GM19467 (cell line): Measurements from ENCODE around the gene SLC1A3.

Source experiments
- ATAC-seq: cut with Tn5 transposase; IDR thresholded peaks from one replicate; pipeline ENCODE4 v1.9.1; 2021; ENCODE audit warnings: mild to moderate bottlenecking, moderate library complexity; ENCODE audit not compliant: unreplicated experiment

SLC1A3 gene

DNA sequence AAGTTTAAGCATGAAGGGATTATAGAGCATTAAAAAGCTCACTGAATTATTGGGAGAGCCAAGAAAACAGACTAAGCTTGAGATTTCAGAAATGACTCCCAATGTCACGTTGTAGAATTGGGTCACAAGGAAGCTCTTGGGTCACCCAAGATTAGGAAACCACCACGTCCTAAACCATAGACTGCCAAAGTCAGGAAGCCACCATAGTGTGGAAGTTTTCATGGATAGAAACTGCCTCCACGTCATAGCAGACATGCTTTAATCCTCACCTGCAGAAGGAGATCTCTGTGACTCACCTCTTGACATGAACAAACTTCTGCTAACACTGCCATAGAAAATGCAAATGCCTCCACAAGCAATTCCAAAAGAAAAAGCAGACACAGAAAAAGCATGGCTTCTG is 106.3 kb downstream of the SLC1A3 start:
- no peak for ATAC-seq

DNA sequence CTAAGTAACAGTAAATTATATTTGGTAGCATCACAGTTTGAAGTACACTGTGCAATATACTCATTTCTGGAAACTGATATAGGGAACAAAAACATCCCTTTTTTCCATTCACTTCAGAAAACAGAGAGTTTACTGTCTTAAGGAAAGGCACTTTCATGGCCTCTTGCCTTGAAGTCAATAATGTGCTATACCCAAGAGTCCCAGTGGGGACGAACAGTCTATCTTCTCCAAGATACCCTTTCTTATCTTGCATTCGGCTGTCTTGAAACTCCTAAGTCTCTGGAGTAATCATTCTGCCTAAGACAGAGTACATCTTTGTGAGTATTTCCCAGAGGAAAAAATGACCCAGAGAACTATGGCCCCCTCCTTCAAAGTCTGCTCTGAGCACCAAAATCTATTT is 107.1 kb downstream of the SLC1A3 start:
- ATAC-seq, result no peak

DNA sequence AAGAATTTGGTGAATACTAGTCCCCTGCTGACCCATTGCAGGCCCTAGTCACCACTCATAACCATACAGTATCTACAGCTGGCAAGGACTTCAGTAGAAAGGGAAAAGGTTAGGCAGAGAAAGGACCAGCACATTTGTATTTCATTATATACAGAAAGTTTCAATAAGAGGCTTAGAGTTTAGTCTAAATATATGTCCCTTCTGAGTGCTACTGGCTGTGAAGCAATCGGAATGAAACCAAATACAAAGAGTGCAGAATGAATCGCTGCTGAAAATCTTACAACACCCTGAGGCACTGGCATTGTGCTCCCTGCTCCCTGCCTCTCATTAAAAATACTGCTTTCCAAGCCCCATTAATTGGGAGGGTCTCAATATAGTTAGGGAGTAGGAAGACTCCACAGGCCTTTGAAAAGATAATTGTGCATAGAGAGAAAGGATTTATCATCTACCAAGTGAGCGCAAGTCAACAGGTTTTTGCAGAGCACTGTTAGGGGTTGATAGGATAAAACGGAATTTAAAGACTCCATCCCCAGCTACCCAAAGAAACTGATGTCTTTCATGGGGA is 110.8 kb downstream of the SLC1A3 start:
- ATAC-seq, result no peak

DNA sequence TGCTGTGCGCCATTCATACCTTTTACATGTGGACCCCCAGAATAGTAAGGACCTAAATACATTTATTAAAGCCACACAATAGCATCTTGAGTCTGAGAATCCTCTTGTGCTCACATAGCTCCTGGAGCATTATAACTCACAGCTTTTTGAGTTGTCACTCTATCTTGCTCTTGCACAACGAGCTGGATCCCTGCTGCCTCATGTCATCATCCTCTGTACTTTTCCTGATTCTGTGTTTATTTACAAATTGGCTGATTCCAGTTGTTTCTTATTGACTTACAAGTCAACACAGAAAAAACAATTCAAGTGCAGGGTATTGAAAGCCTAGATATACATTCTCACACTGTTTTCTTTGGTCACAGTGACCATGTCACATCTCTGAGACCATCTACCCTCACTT is 112.9 kb downstream of the SLC1A3 start:
- ATAC-seq, result no peak

DNA sequence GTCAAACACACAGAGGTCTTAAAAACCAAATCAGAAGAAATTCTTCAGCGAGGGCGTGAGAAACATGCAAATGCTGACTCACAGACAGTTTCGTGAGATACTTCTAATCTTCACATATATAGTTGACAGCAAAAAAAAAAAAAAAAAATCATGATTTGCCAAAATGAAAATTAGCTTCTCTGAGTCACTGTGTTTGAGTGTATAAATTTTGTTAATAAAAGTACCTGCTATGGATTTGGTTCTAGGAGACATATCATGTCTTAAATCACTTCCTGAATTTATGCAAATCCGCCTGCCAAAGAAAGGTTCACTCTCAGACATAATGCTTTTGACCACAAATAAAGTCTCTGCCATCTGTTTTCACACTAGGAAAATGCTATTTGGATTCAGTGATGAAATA is 114.3 kb downstream of the SLC1A3 start:
- ATAC-seq, result no peak

DNA sequence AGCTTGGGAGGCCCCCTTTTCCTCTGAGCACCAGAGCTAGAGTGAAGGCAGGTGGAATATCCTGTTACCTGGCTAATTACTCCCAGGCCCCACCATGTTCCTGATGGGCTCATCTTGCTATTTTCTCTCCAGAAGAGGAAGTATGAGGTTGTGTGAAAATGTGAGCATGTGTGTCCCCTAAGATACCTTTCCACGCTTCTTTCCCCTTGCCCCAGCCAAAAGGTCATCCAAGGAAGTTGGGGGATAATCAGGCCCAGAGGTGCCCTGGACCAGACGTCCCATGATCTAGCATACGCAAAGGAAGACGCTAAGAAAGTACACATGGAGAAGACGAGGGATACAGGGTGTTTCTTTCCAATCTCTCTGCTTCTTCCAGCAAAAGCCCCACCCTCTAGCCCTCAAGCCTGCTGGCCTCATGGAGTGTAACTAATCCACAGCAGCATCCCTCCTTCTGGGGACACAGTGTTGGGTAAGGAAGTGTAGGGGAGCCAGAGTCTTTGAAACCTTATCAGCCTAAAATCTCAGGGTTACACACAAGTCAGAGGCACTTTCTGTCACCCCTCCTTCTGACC is 115.3 kb downstream of the SLC1A3 start:
- no peak for ATAC-seq

DNA sequence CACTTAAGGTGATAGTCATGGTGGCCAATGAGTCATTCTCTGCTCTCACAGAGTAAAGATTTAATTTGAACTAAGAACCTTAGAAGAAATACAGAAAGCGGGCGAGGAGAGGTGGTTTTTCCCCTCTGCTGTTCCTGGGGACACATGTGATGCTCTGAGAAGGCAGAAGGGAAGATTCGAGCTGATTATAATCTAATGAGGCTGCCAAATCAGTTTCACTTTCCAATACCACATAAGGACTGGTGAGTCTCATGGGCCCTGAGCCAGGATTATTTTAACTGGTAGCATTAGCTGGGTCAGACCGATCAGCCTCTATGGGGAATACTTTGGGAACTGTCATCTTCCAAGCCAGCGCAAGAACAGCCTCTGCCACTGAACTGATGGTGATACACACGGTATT is 116.5 kb downstream of the SLC1A3 start:
- no peak for ATAC-seq

DNA sequence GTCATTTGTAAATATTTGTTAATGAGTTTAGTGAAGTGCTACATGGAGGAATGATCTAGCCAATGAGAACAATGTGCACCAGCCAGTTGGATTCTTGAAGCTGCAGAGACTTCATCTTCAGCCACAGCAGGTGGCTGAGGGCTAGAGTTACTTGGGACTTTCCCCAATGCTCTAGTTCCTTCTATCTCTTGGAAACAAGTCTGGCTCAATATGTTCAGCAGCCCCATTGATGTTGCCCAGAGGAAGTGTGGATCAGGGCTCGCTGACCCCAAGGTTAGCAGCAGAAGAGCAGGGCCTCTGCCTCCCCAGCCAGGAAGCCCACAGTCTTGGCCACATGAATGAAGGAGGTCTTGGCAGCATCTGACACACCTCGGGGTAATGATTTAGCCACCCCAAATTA is 117.5 kb downstream of the SLC1A3 start:
- peak; percentile 34 for ATAC-seq

DNA sequence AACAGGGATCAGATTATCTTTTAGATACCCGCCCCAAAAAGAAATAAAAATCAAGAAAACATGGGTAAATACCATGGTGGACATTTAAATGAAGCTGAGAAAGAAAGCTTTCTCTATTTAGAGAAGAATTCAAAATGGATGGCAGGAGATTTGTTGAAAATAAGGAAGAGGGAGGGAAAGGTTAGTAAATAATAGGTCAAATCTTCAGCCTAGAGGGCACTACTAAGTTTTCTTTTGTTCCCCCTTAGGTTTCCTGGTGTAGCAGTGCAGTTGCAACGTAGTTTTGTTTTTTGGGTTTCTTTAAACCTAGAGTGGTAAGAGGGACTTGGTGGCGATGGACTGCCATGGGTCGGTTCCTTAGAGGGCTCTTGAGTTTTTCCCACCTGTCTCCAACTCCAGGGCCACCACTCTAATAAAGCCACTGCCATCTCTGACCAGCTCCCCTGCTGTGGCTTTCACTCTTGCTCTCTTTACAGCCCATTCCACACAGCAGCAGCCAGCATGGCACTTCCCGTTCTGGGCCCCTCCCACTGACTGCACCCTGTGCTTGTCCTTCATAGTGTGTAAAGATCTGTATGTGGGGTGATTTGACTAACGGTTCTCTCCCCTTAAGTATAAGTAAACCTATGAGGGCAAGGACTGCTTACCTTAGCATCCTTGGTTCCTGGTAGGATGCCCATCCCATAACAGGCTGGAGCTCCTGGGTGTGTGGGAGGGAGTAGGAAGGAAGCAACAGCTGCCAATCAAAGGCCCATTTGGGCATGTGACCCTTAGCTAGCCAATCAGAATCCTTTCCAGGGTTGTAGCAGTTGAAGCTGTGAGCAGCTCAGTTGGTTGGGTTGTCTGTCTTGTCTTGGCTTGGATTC is 118.3 kb downstream of the SLC1A3 start:
- ATAC-seq, result peak; percentile 72

DNA sequence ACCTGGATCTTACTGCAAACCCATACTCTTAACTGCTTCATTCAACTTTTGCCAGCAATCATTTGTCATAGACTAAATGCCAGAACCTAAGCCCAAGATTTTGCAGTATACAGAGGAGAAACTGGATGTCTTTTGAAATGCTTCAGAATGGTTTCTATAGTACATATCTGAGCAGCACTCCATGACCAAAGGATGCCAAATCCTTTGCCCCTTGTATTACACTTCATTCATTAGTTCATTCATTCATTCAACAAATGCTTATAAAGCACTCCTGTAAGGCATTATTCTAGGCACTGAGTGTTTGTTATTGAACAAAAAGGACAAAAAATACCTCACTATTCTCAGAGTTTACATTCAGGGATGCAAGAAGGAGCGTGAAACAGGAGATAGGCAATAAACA is 119.9 kb downstream of the SLC1A3 start:
- no peak for ATAC-seq

DNA sequence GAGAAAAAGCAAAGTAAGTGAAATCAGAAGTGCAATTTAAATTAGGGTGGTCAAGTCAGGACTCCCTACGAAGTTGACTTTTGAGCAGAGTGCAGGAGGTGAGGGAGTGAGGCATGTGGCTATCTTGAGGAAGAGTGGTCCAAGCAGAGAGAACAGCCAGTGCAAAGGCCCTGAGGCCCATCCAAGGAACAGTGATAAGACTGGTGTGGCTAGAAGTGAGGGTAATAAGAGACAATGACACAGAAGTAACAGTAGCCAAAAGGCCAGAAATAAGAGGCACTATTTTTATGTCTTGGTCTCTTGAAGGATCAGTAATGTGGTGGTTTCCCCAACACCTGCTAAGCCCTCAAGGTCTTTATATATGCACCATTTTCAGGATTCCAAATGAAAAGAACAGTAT is 120.4 kb downstream of the SLC1A3 start:
- no peak for ATAC-seq

DNA sequence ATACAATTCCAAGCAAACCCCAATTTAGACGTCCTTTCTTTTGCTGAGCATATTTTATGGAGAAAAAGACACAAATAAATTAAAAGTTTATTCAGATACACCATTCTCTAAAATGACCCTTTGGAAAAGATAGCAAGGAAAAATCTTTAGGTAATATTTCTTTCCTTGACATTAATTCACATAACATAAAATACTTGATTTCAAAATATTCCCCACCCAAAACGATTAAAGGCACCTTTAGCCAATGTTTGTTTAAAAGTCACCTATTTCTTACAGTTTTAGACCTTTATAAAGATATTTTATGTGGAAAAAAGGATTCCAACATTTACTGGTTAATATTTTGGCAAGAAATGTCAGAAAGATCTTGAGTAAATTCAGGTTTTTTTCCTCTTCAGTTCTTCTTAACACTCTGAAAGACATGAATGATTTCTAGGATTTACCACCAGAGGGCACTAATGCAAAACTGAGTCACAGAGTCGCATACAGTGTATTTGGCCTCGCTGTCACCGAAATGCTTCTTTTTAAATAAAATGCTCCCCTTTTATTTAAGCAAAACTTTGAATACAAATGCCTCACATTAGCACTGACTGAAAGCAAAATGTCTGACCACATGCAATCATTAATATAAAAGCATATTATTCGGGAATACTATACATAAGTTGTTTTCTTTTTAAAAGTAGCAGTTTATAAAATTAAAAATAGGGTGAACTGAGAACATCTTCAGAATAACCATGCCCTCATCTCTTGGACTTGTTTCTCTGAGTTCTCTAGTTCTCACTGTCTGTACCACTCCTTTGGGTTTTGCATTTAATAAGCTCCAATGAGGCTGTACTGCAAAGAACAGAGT is 122.5 kb downstream of the SLC1A3 start:
- ATAC-seq, result no peak

DNA sequence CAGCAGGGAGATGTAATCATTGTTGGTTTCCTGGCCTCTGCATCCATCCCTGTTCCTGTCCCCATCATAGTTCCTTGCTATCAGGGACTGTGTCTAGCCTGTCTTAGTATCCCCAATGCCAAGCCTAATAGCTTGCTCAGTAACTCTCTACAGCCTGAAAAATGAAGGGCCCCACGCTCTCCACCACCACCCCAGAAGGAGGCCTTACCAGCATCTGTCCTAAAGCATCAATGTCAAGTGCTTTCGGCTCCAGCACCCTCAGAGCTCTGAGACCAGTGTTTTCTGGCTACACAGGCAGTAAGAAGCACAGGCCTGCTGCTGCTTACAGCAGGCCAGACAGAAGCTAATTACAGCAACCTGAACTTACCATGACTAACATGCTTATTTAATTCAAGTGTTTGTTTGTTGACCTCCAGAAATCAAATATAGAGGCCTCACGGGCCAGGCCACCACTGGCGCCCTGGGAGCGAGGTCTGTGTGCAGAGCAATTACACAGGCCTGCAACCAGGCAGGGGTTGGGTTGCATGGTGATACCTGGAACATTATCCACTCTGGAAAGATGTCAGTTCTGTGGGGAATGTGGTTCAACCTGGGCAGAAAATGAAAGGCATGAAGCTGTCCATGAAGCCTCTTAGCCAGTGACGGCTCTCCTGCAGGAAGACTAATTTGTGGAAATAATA is 124.3 kb downstream of the SLC1A3 start:
- ATAC-seq, result no peak

DNA sequence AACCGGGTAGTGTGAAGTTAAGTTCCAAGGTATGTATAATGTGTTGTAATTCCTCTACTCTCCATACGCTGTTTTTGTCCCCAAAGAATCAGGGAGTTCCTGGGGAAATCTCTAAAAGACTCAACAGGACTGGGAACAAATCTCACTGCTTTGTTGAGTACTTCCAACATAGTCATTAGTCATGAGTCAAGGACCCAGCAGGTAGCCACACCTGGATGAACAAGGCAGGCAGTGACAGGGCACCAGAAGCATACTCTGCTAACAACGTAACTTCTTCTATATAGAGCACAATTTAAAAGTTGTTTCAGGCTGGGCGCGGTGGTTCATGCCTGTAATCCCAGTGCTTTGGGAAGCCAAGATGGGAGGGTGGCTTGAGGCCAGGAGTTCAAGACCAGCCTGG is 126.8 kb downstream of the SLC1A3 start:
- ATAC-seq, result no peak

DNA sequence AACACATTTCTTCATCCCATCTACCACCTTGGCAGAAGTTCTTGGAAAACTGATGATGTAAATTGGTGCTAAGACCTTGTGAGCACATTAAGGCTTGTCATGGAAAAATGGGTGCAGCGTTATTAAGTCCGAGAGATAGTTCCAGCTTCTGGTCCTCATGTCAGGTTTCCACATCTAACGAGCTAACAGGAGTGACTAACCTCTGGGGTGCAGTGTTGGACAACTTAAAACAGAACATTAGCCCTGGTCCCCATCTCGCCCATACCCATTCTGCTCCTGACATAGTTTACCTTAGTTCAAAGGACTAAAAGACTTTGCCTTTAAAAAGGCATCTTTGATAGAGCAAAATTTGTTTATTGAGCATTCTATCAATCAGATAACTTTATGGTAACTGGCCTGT is 128.0 kb downstream of the SLC1A3 start:
- ATAC-seq, result no peak

DNA sequence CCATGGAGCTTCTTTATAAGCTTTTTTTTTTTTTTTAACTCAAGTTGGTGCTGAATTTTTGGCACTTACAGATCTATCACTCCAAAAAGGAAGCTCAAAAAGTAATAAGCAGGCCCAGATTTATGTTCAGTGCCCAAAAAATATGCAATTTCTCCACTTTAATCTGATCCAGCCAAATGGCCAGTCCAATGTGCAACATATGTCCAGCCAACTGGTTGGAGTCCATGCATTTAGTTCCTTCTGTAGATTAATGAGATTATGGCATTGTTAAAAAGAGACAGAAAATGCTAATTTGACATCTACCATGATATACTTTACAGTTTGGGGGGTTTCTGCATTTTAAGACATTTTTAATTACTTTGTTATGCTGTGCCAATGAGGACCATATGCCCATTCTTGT is 129.5 kb downstream of the SLC1A3 start:
- no peak for ATAC-seq
